HG03565 (cell line): ENCODE data around the gene GRHL3.

ENCODE experiments used
- ATAC-seq: cut with Tn5 transposase; IDR thresholded peaks from one replicate; pipeline ENCODE4 v1.9.1; 2021; ENCODE audit warnings: mild to moderate bottlenecking, moderate library complexity; ENCODE audit not compliant: unreplicated experiment

Gene GRHL3

DNA sequence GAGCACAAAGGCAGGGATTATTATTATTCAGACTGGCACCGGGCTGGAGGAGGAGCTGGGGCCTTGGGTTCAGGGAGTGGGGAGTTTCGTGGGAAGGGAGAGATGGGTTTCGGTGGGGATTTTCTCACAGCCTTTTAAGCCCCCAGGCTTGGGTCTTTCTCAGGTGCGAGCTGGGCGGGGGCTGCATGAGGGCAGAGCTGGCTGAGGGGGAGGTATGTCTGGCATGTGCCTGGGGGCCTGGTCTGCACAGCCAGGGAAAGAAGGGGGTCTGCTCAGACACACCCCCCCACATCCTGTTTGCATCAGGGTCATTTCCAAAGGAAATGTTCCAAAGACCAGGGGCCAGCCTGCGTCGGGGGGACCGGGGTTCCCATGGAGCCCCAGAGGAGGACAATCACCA lies 21.6 kb downstream of the GRHL3 start:
- no peak for ATAC-seq

DNA sequence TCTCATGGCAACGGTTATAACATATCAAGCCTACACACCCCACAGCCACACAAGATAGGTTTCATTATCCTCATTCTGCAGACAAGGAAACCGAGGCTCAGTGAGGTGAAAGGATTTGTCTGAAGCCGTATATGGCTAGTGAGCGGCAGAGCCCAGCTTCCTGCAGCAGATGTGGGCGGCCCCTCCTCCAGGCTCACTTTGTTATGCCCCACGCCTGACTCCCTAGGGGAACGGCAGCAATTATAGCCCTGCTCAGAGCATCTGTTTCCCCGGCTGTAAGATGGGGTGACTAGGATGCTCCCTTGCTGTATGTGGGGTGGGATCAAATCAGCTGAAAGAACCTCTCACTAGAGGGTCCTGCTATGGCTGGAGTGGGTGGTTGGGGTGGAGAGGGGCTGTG lies 22.1 kb downstream of the GRHL3 start:
- ATAC-seq: no peak

DNA sequence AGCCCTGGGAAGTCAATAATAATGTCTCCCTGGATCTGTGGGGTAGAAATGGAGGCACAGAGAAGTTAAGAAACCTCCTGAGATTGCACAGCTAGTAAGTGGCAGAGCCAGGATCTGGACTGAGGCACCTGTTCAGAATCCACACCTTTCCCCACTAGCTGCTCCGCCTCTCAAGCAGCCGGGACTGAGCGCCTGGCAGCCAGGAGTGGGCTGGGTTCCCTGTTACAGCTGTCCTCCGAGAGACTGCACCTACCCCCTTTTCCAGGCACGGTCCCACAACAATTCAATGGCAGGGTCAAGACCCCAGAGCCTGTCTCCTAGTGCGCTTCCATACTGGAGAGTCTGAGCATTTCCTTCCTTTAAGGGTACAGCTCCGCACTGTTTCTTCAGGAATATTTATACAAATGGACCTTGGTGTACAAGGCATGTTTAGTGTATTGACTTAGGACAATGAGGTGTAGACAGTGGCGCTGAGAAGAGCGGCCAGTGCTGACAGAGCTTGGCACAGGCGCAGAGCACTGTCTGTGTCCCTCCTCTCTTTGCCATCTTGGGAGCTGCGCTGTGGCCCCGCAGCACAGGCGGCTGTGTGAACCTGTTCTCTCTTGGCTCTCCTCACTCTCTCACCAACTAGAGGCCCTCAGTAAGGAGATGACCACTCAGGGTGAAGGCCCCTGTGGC lies 24.4 kb downstream of the GRHL3 start:
- no peak for ATAC-seq

DNA sequence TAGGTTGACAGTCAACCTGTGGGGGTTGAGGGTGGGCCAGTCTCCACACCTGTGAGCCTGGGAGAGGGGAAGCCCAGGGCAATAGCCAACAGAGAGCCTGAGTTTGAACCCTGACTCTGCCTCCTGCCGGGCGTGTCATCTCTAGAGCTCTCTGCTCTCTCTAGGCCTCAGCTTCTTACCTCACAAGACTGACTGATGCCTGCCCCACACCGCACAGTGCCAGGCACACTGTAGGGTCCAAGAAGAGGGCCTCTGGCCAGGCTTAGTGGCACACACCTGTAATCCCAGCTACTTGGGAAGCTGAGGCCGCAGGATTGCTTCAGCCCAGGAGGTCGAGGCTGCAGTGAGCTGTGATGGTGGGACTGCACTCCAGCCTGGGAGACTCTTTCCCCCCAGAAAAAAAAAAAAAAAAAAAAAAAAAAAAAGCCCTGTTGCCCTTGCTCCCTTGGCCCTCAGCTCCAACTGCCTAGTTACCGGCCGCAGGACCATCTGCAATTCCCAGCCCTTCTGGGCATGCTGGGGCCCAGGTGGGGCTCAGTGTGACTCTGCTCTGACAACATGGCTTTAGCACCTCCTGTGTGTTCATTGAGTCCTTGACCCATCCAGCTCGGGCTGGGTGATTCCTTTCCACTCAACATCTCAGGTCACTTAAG lies 25.1 kb downstream of the GRHL3 start:
- no peak for ATAC-seq

DNA sequence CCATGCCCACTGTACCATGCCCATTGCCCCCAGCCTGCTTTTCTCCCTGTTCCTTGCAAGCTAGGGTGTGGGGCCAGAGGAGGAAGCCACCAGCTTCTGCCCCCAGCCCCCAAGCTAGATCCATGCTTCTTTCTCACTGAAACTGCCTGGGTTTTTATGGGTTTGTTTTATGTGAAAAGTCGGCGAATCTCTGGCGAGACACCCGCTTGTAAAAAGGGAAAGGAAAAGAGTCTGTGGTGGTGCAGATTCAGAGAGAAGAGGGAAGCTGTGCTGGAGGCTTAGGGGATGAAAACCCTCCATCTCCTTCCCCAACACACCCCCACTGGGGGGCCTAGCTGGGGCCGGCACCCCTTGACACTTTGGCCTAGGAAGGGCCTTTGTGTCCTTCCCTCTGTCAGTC lies 26.2 kb downstream of the GRHL3 start:
- ATAC-seq: no peak

DNA sequence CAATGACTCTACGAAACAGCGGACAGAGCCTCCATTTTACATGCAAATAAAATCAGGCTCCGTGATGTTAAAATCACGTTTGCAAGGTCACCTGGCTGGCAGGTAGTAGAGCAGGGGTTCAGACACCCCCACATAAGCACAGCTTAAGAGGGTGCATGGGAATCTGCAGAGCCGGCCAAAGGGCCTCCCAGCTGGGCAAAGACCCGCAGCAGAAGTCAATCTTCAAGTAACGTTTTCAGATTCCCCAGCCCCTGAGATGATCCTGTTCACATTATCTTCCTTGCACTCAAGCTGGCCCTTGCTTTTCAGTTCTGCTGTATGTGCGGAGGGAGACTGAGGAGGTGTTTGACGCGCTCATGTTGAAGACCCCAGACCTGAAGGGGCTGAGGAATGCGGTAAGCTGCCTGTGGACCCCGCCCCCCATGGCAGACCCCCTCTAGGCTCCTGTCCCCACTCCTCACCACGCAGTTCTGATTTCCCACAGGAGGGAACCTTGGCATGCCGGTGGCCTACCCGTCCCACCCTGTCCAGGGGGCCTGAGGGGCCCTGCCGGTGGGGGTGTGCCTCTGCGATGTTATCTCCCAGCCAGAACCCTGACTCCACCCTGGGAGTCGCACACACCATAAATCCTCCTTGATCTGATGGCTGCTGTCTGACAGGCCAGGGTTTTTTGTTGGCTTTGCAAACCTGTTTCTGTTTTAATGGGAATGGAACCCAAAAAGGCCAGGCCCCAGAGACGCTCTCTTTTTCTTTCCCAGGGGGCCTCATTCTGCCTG lies 28.2 kb downstream of the GRHL3 start:
- ATAC-seq: no peak

DNA sequence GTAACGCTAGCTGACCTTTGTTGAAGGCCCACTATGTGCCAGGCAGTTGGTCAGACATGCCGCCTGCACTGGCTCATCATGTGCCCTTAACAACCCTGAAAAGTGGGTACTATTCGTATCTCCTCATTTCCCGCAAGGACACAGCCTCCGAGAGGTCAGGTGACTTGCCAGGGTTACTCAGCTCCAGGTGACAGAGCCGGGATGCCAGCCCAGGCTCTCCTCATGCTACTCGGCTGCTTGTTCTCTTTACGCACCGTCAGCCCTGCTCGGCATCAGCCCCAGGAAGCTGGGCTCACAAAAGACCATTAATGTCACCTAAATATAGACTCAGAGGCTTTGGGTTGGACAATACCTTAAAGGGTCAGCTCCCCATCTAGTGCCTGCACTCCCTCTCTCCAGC lies 29.0 kb downstream of the GRHL3 start:
- no peak for ATAC-seq

DNA sequence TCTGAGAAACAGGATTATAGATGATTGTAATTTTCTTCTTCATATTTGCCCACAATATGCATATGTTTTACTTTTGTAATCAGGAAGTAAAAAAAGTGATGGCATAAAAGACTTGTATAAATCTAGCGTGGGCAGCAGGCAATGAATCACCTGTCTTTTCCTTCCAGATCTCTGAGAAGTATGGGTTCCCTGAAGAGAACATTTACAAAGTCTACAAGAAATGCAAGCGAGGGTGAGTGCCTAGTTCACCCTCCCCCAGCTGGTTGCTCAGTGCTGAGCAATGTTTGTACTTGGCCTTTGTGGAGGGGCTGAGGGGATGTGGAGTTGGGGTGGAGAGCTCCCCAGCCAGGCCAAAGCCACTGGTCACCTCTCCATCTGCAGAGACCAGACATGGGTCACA lies 30.7 kb downstream of the GRHL3 start:
- ATAC-seq: no peak

DNA sequence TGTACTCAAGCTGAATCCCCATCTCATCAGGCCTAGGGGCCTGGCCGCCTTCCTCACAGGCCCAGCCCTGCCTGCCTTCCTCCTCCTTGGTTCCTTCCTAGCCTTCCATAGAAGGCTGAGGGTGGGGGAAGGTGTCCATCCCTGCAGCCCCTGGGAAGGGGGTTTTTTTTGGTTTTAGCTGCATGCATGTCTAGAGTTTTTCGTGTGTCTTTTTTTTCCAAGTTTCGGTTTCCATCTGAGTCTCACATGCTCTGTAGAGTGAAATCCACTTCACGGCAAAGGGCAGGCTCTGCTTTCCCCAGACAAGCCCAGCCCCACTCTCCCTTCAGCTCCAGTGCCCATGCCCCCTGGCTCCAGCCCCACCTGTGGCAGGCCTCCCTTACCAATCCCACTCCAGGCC lies 32.1 kb downstream of the GRHL3 start:
- ATAC-seq: no peak

DNA sequence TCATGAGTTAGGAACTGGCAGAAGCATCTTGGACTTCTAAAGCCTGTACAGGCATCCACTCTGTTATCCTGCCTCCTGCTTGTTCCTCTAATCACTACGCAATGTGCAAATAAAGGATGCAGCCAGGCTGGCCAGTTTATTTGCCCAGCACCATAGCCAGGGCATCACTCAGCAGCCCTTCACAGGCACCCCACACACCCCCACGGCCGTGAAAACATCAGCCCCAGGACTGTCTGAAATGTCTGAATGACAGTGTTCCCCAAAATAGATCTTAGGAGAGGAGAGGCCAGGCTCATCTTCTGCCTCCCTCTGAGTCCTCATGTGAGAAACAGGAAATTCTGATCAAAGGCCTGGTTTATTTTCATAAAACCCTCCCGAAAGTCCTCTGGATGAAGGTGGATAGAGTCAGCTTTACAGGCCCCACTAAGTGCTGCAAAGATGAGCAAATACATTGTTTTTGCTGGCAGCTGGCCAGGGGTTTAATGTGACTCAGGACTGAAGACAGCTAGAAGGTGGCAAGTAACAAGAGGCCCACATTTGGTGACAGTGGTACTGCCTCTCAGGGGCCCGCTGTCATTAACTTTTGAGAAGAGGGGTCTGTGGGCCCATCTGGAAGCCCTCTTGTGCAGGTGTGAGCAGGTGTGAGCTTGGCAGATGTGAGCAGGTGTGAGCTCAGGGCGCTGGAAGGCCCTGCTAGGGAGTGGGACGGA lies 32.9 kb downstream of the GRHL3 start:
- ATAC-seq: no peak

DNA sequence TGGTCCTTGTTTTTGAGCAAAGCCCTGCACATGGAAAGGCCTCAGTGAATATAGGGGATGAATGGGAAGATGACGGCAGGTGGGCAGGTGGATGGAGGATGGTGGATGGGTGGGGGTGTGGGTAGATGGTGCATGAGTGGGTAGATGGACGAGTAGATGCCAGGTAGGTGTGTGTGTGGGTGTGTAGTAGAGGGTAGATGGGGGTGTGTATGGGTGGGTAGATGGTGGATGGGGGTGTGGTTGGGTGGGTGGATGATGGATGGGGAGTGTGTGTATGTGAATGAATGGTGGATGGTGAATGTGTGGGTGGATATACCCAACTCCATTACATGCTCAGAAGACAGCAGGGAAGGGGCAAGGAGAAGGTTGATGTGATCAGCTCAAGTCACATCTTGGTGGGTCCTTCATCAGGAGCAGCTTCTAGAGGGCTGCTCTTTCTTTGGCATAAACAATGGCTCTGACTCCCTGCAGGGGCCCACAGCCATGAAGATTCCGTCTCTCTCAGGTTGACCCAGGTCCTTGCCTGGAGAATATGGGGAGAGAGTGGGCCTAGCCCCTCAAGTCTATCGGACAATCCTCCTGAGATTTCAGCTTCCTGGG lies 34.2 kb downstream of the GRHL3 start:
- ATAC-seq: no peak

DNA sequence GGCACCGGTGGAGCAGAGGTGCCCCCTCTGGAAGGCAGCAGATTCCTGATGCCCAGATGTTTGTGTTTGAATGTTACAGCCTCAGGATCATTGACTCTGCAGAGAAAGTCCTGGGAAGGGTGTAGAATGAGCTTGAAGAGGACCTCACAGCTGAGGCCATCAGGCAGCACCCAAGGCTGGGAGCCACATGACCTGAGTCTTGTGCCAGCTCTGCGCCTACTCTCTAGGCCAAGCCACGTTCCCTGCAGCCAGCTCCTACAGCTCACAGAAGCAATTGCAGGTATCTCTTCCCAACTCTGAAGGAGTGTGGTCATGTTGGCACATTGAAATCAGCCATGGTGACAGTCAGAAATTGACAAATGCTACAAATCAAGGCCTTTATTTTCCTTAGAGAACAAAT lies 36.3 kb downstream of the GRHL3 start:
- ATAC-seq: no peak

DNA sequence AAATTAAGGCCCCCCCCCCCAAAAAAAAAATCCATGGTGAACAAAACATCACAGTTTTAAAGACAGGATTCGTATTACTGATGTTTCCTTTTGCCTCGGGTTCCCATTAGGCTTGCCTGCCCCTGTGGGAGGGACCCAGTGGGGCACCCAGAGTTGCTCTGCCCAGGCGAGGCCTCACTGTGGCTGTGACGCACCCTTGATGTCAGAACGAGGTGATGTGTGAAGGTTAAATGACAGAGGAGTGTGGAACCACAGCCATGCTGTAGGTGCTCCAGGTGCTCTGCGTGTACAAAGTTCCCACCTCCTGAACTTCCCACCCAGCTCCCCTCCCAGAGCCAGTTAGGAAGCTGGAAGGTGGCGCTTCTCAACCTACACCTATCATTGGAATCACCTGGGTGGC lies 37.9 kb downstream of the GRHL3 start:
- ATAC-seq: no peak

DNA sequence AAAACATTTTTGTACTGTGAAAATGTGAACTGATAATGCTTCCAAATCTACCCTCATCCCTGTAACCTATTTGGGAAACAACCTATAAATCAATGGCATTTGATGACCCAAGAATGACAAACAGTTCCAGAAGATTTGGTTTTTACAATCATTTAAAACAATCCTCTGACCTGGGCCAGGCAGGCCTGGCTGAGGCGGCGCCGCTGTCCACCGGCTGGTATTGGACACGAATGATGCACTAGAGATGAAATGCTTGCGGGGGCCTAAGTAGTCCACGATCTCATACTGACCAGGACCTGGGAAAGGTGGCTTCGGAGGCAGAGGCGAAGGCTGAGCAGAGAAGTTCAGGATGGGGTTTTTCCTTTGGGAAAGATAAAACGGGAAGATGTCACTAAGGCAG lies 41.5 kb downstream of the GRHL3 start:
- no peak for ATAC-seq

DNA sequence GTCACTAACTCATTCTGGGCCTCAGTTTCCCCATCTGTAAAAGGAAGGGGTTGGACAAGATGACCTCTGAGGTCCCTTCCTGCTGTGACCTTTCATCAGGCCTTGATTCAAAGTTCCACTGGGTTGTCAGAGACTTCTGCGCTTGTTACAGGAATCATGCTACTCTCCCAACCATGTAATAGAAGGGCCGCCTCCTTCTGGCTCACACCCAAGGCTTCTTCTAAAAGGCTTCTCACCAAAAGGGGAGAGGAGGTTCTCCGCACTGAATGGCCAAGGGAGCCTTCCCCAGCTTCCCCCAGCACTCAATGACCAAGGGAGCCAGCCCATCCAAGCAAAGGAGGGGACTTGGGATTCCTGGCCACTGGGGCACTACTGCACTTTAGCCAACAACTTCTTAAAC lies 42.7 kb downstream of the GRHL3 start:
- no peak for ATAC-seq

DNA sequence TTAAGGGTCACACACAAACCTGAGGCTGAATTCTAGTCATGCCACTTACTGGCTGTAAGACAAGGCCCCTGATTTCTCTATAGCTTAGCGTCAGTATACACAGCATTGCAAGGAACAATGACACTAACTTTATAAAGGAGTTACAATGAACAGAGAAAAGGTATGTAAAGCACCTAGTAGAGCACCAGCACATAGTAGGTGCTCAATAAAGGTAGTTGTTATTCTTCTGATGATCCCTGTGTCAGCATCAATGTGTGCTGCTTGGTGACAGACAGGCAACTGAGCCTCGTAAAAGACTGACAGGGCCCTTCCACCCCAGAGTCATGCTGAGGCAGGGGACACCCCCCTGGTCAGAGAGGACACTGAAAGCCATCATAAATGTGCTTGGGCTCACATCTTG lies 43.2 kb downstream of the GRHL3 start:
- no peak for ATAC-seq

DNA sequence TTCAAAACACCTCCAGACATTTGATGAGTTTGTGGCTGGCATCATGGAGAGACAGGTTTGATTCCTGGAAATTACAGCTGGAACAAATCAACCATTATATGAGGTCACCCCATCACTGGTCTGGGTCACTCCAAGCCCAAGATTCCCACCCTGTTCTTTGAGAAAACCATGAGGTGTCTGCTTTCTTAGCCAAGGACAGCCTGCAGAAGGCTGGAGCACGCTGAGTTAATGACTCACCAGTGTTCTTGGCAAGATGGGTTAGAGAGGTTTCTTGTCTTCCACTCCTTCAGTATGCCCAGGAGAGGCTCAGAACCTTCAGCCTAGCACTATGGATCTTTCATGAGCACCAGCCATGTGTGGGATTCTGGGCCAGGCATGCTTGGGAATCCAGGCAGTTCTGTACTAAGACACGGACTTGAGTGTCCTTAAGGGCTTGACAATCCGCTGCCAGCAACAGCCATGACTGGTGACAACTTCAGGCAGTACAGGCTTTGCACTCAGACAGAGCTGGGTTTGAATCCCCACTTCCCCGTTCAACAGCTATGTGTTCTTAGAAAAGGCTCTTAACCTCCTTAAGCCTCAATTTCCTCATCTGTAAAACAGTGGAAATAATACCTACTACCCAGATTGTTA lies 43.9 kb downstream of the GRHL3 start:
- no peak for ATAC-seq

DNA sequence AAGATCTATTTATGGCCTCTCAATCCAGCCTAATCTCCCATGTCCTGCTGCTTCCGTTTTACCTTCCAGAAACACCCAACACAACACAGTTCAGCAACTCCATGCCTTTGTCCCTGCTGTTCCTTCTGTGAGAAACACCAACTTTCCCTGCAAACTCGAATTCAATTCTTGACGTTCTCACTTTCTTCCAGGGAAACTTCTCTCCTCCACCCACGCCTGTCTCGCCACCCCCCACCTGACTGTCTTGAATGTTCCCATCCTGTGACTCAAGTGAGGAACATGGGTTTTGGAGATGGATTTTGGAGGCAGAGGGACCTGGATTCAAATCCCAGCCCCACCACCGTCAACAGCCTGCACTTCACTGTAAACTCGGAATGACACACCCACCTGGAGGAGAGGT lies 44.8 kb downstream of the GRHL3 start:
- ATAC-seq: no peak

DNA sequence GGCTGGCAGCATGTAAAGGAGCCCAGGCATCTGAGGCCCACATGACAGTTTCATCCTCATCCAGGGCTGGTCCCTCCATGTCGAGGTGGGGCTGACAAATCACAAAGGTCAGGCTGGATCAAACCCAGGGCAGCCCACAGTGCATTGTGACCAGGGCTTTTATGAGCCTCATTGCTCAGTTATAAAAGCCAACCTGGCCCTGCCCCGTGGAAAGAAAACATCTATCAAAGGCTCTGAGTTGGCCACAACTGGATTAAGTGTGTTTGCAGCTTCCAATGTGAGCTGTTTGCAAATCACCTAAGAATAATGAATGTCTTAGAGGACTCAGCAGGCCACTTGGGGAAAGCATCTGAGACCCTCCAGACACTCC lies 45.4 kb downstream of the GRHL3 start:
- ATAC-seq: no peak

DNA sequence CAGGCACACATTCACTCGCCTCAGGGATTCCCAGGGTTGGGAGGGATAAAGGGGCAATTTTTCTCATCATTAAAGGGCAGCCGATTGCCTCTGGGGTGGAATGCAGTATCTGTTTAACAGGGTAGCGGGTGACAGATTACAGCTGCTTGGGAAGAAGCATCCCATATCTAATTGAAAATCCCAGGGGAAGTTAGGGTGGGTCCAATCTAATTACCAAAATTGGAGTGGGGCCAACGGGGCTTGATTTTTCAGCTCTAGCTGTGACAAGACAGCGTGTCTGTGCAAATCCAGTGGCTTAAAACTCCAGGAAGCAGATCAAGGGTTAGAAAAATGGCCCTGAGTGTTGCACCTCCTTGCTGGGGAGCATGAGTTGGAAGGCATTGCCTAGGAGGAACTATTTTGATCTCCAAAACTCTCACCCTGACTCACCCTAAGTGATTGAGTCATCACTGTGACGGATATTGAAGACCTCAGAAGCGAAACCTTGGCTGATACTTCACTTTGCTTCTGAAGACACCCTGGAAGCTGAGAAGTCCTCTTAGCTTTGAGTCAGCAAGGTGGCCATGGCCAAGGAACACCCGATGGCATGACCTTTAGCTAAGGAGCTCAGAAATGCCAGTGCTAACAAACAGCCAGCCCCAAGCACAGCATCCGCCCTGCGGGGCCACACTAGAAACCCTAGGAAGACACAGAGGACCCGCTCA lies 46.0 kb downstream of the GRHL3 start:
- peak; percentile 73 for ATAC-seq
